Measurements from ENCODE around the gene ELF4.

Gene ELF4

GRCh38 chrX:130047416-130047815 is 62.9 kb downstream of the ELF4 start:
- Mint-ChIP-seq H3K27me3 (ENCODE audit: low read depth) (no peaks in the 10 kb centered on the region), H3K9me3 (peaks cover 14% of the 10 kb centered on the region), H3K4me1 (no peaks in the 10 kb centered on the region), H3K4me3 (no peak overlapping the region), H3K27ac (no peak overlapping the region), H3K36me3 (ENCODE audit: low read depth) (peaks cover 58% of the 10 kb centered on the region)
- TF ChIP-seq CTCF (IDR thresholded peaks at IDR 0.05; ENCODE audit: unreplicated experiment in 3 of 3) = no peak

GRCh38 chrX:130039847-130040246 is 70.5 kb downstream of the ELF4 start:
- Mint-ChIP-seq H3K4me1 (peaks cover 8% of the 10 kb centered on the region), H3K4me3 (no peak overlapping the region), H3K27ac (peak overlapping the region; percentile 55 to 80 (median 61)), H3K27me3 (ENCODE audit: low read depth) (peaks cover 4% of the 10 kb centered on the region), H3K36me3 (ENCODE audit: low read depth) (peaks cover 32% of the 10 kb centered on the region), H3K9me3 (peaks cover 4% of the 10 kb centered on the region)
- TF ChIP-seq CTCF (IDR thresholded peaks at IDR 0.05; ENCODE audit: unreplicated experiment in 3 of 3) = no peak

GRCh38 chrX:130034178-130034577 is 76.1 kb downstream of the ELF4 start:
- Mint-ChIP-seq H3K36me3 (ENCODE audit: low read depth) (peaks cover 42% of the 10 kb centered on the region), H3K27ac (no peak overlapping the region), H3K4me1 (peaks cover under 1% of the 10 kb centered on the region), H3K4me3 (no peak overlapping the region), H3K9me3 (peaks cover 9% of the 10 kb centered on the region), H3K27me3 (ENCODE audit: low read depth) (peaks cover 4% of the 10 kb centered on the region)
- TF ChIP-seq CTCF (IDR thresholded peaks at IDR 0.05; ENCODE audit: unreplicated experiment in 3 of 3) = no peak

GRCh38 chrX:130032552-130032951 is 77.7 kb downstream of the ELF4 start:
- Mint-ChIP-seq H3K36me3 (ENCODE audit: low read depth) (peaks cover 42% of the 10 kb centered on the region), H3K27me3 (ENCODE audit: low read depth) (peaks cover 4% of the 10 kb centered on the region), H3K4me3 (no peak overlapping the region), H3K4me1 (no peaks in the 10 kb centered on the region), H3K27ac (no peak overlapping the region), H3K9me3 (peaks cover 9% of the 10 kb centered on the region)
- TF ChIP-seq CTCF (IDR thresholded peaks at IDR 0.05; ENCODE audit: unreplicated experiment in 3 of 3) = no peak

GRCh38 chrX:130030826-130031225 is 79.5 kb downstream of the ELF4 start:
- TF ChIP-seq CTCF (IDR thresholded peaks at IDR 0.05; ENCODE audit: unreplicated experiment in 3 of 3) = no peak
- Mint-ChIP-seq H3K27me3 (ENCODE audit: low read depth) (peaks cover 4% of the 10 kb centered on the region), H3K4me1 (no peaks in the 10 kb centered on the region), H3K36me3 (ENCODE audit: low read depth) (peaks cover 51% of the 10 kb centered on the region), H3K4me3 (no peak overlapping the region), H3K27ac (no peak overlapping the region), H3K9me3 (peaks cover 9% of the 10 kb centered on the region)

- no peaks in the 10 kb centered on the region for H3K4me1 Mint-ChIP-seq
- no peak overlapping the region for H3K4me3 Mint-ChIP-seq
- peaks cover 4% of the 10 kb centered on the region for H3K9me3 Mint-ChIP-seq
- H3K27me3 Mint-ChIP-seq (ENCODE audit: low read depth) = no peaks in the 10 kb centered on the region
- no peak overlapping the region for H3K27ac Mint-ChIP-seq
- TF ChIP-seq CTCF (IDR thresholded peaks at IDR 0.05; ENCODE audit: unreplicated experiment in 3 of 3) = peak; percentile 36 to 53 (median 37)
- peaks cover 62% of the 10 kb centered on the region for H3K36me3 Mint-ChIP-seq (ENCODE audit: low read depth)
These were observed 82.1 kb downstream of the ELF4 start for GRCh38 chrX:130028196-130028595.
